ENCODE results near the gene WRAP73. TPM values are rescaled to one million over a fixed set of nuclear protein-coding genes. Genes with fewer than 3 reads are reported as not detected.

Gene WRAP73
- total RNA-seq, 1 donor from 2014 or later = 15.5 TPM

- Mint-ChIP-seq H3K36me3 (ENCODE audit: low read depth) (no peaks in the 10 kb centered on the region), H3K27ac (ENCODE audit: unreplicated experiment) (peak overlapping the region; percentile 36), H3K4me1 (ENCODE audit: low read depth) (peaks cover 9% of the 10 kb centered on the region)
These were observed 21.7 kb upstream of the WRAP73 start for GRCh38 chr1:3671371-3672180.

GRCh38 chr1:3670823-3671265 is 20.9 kb upstream of the WRAP73 start:
- DNase-seq (ENCODE audit: low spot score) = peak; percentile 83
- no peak overlapping the region for H3K27ac Mint-ChIP-seq (ENCODE audit: unreplicated experiment)
- TF ChIP-seq CTCF (IDR thresholded peaks at IDR 0.05) = no peak
- H3K4me1 Mint-ChIP-seq (ENCODE audit: low read depth) = peaks cover 9% of the 10 kb centered on the region
- no peaks in the 10 kb centered on the region for H3K36me3 Mint-ChIP-seq (ENCODE audit: low read depth)
- no peak overlapping the region for H3K4me3 Mint-ChIP-seq (ENCODE audit: unreplicated experiment)
- no peaks in the 10 kb centered on the region for H3K9me3 Mint-ChIP-seq (ENCODE audit: low read depth)
- H3K27me3 Mint-ChIP-seq (ENCODE audit: low read depth) = no peaks in the 10 kb centered on the region

More at GRCh38 chr1:3671371-3672180, 21.7 kb upstream of the WRAP73 start:
- no peak overlapping the region for H3K4me3 Mint-ChIP-seq (ENCODE audit: unreplicated experiment)
- no peak for TF ChIP-seq CTCF (IDR thresholded peaks at IDR 0.05)
- peak; percentile 84 for DNase-seq (ENCODE audit: low spot score)
- no peaks in the 10 kb centered on the region for H3K27me3 Mint-ChIP-seq (ENCODE audit: low read depth)
- no peaks in the 10 kb centered on the region for H3K9me3 Mint-ChIP-seq (ENCODE audit: low read depth)

GRCh38 chr1:3669971-3670431 is 20.1 kb upstream of the WRAP73 start:
- no peaks in the 10 kb centered on the region for H3K36me3 Mint-ChIP-seq (ENCODE audit: low read depth)
- DNase-seq (ENCODE audit: low spot score) = peak; percentile 40
- H3K4me1 Mint-ChIP-seq (ENCODE audit: low read depth) = peaks cover 9% of the 10 kb centered on the region
- H3K27me3 Mint-ChIP-seq (ENCODE audit: low read depth) = no peaks in the 10 kb centered on the region
- no peak overlapping the region for H3K27ac Mint-ChIP-seq (ENCODE audit: unreplicated experiment)
- no peak for TF ChIP-seq CTCF (IDR thresholded peaks at IDR 0.05)
- no peak overlapping the region for H3K4me3 Mint-ChIP-seq (ENCODE audit: unreplicated experiment)
- H3K9me3 Mint-ChIP-seq (ENCODE audit: low read depth) = no peaks in the 10 kb centered on the region

- H3K9me3 Mint-ChIP-seq (ENCODE audit: low read depth) = no peaks in the 10 kb centered on the region
- H3K27ac Mint-ChIP-seq (ENCODE audit: unreplicated experiment) = no peak overlapping the region
- DNase-seq (ENCODE audit: low spot score) = peak; percentile 87
- H3K4me3 Mint-ChIP-seq (ENCODE audit: unreplicated experiment) = no peak overlapping the region
- no peak for TF ChIP-seq CTCF (IDR thresholded peaks at IDR 0.05)
- H3K36me3 Mint-ChIP-seq (ENCODE audit: low read depth) = no peaks in the 10 kb centered on the region
- no peaks in the 10 kb centered on the region for H3K27me3 Mint-ChIP-seq (ENCODE audit: low read depth)
- H3K4me1 Mint-ChIP-seq (ENCODE audit: low read depth) = peaks cover 9% of the 10 kb centered on the region
These were observed 19.5 kb upstream of the WRAP73 start for GRCh38 chr1:3669421-3669821.

GRCh38 chr1:3668585-3669300 is 18.8 kb upstream of the WRAP73 start:
- Mint-ChIP-seq H3K9me3 (ENCODE audit: low read depth) (no peaks in the 10 kb centered on the region), H3K4me3 (ENCODE audit: unreplicated experiment) (no peak overlapping the region), H3K36me3 (ENCODE audit: low read depth) (no peaks in the 10 kb centered on the region), H3K4me1 (ENCODE audit: low read depth) (peaks cover 9% of the 10 kb centered on the region), H3K27ac (ENCODE audit: unreplicated experiment) (no peak overlapping the region), H3K27me3 (ENCODE audit: low read depth) (no peaks in the 10 kb centered on the region)
- peak; percentile 86 for DNase-seq (ENCODE audit: low spot score)
- no peak for TF ChIP-seq CTCF (IDR thresholded peaks at IDR 0.05)
